Natural killer cell (primary cell): ENCODE results near the gene FOXD3. TPM values are rescaled to one million over a fixed set of nuclear protein-coding genes. Genes with fewer than 3 reads are reported as not detected.

Source experiments
- ATAC-seq, 3 donors: fragments of 150-1000 bp in 2 of 3; fragments of 200-7000 bp in 1 of 3; cut with Tn5 transposase; 1 replicate in 1 of 3; 2 replicates in 2 of 3; pipeline ENCODE4 v1.10.0; 2021; ENCODE audit warnings: mild to moderate bottlenecking in 2 of 3, moderate library complexity in 2 of 3
- DNase-seq, 2 donors: peaks; one replicate each; pipeline versions ENCODE4 v3.0.0 to v3.0.0-alpha.2; 2013 to 2021; ENCODE audit warnings: mixed read lengths in 1 of 2
- H3K27ac ChIP-seq: one replicate; pipeline ENCODE4 v1.5.1; 2013; ENCODE audit warnings: mild to moderate bottlenecking, low read length
- H3K27me3 ChIP-seq: one replicate; pipeline ENCODE4 v1.6.1; 2013; ENCODE audit warnings: low read length; ENCODE audit not compliant: control insufficient read depth, insufficient read depth
- H3K36me3 ChIP-seq: one replicate; pipeline ENCODE4 v1.6.1; 2013; ENCODE audit warnings: low read length; ENCODE audit not compliant: control insufficient read depth, insufficient read depth
- H3K4me1 ChIP-seq: one replicate; pipeline ENCODE4 v1.6.1; 2013; ENCODE audit warnings: low read length; ENCODE audit not compliant: control insufficient read depth, insufficient read depth
- H3K4me3 ChIP-seq: one replicate; pipeline ENCODE4 v1.5.1; 2013; ENCODE audit warnings: low read length
- H3K9me3 ChIP-seq: one replicate; pipeline ENCODE4 v1.6.1; 2013; ENCODE audit warnings: low read length; ENCODE audit not compliant: control insufficient read depth, insufficient read depth
- H3K27ac Mint-ChIP-seq, 2 donors: one replicate each; pipeline ENCODE4 v1.8.0; 2022; ENCODE audit warnings: mild to moderate bottlenecking in 2 of 2, mixed read lengths in 2 of 2, moderate library complexity in 1 of 2
- H3K27me3 Mint-ChIP-seq, 2 donors: one replicate each; pipeline ENCODE4 v1.8.0; 2022; ENCODE audit warnings: low read depth in 2 of 2, mixed read lengths in 2 of 2
- H3K36me3 Mint-ChIP-seq: one replicate; pipeline ENCODE4 v1.8.0; 2022; ENCODE audit warnings: mixed read lengths
- H3K4me1 Mint-ChIP-seq, 2 donors: one replicate each; pipeline ENCODE4 v1.8.0; 2022; ENCODE audit warnings: mixed read lengths in 2 of 2
- H3K4me3 Mint-ChIP-seq: one replicate; pipeline ENCODE4 v1.8.0; 2022; ENCODE audit warnings: mild to moderate bottlenecking, moderate library complexity, mixed read lengths
- H3K9me3 Mint-ChIP-seq, 2 donors: one replicate each; pipeline ENCODE4 v1.8.0; 2022; ENCODE audit warnings: mixed read lengths in 2 of 2
- WGBS: methylation state at CpG from one replicate; pipeline ENCODE4 v1.1.7; 2013; ENCODE audit warnings: missing lambda C conversion rate; ENCODE audit not compliant: insufficient coverage; 5-methylcytosine and 5-hydroxymethylcytosine counted together
- intact Hi-C: fragments of 100-400 bp; cut with micrococcal nuclease; formaldehyde crosslinking; loops from one replicate; pipeline ENCODE4 v1.14.2; 2022
- total RNA-seq, 4 donors: library from RNA; stranded (reverse); fragments of 120-200 nt in 1 of 4; gene quantifications; one replicate each; pipeline versions ENCODE4 v1.2.3 to v1.2.4, GENCODE V29; 2013 to 2022
- TF ChIP-seq, protein P1 (sequence below): fragments of 200-600 bp; IDR thresholded peaks from one replicate; pipeline ENCODE4 v1.8.0; 2022; ENCODE audit warnings: antibody characterized with exemption

Gene FOXD3
- total RNA-seq, 3 donors from 2014 or later (not counting 1 experiment from before 2014, with no cell fraction given), result not detected

DNA sequence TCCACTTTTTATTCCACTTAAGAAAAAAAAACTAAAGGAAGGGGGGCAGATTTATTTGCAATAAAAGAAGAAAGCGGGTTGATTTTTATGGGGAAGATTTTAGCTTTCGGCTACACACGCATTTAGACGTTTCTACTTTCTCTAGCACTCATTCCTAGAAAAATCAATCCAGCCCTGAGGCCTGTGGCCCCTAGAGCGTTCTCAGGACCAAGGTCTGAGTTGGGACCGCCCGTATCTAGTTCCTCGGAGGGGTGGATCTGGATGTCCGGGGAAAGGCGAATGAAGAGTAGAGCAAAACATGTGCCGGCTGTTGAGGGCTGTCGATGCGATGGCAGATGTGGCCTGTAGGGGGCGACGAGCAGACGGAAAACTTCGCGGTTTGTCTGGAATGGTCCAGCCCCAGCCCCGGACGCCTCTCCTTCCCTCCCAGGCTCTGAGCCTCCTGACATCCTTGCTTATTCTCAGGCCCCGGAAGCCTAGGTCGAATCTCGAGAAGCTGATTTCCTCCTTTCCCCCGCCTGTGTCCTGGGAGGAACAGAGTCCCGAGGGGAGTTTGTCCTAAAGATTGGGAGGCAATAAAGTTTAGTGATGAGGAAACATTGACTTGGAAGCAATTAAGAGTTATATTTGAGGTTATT, 5.2 kb downstream of the FOXD3 start:
- peak overlapping the region; percentile 21 for H3K4me3 Mint-ChIP-seq
- H3K36me3 Mint-ChIP-seq, result peaks cover 14% of the 10 kb centered on the region
- Histone ChIP-seq H3K4me3 (no peak overlapping the region), H3K27ac (no peak overlapping the region), H3K9me3 (peaks cover 27% of the 10 kb centered on the region), H3K4me1 (peaks cover 28% of the 10 kb centered on the region), H3K27me3 (peaks cover 84% of the 10 kb centered on the region), H3K36me3 (no peaks in the 10 kb centered on the region)
- H3K27me3 Mint-ChIP-seq, result peaks cover 66 to 75% of the 10 kb centered on the region in 2 donors
- H3K9me3 Mint-ChIP-seq, result peaks cover 0 to 3% of the 10 kb centered on the region in 2 donors
- WGBS, result 2% methylated on average over 21 of the region's 25 CpGs
- peaks cover 18 to 26% of the 10 kb centered on the region in 2 donors for H3K4me1 Mint-ChIP-seq
- H3K27ac Mint-ChIP-seq, result peak overlapping the region in 1 of 2 donors; percentile 0
- DNase-seq (peak in 1 of 2 donors; percentile 63), ATAC-seq (peak in 1 of 3 donors; percentile 33)
- intact Hi-C loops, result no loop called here
- TF ChIP-seq, protein P1, sequence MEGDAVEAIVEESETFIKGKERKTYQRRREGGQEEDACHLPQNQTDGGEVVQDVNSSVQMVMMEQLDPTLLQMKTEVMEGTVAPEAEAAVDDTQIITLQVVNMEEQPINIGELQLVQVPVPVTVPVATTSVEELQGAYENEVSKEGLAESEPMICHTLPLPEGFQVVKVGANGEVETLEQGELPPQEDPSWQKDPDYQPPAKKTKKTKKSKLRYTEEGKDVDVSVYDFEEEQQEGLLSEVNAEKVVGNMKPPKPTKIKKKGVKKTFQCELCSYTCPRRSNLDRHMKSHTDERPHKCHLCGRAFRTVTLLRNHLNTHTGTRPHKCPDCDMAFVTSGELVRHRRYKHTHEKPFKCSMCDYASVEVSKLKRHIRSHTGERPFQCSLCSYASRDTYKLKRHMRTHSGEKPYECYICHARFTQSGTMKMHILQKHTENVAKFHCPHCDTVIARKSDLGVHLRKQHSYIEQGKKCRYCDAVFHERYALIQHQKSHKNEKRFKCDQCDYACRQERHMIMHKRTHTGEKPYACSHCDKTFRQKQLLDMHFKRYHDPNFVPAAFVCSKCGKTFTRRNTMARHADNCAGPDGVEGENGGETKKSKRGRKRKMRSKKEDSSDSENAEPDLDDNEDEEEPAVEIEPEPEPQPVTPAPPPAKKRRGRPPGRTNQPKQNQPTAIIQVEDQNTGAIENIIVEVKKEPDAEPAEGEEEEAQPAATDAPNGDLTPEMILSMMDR, result peak; percentile 28

DNA sequence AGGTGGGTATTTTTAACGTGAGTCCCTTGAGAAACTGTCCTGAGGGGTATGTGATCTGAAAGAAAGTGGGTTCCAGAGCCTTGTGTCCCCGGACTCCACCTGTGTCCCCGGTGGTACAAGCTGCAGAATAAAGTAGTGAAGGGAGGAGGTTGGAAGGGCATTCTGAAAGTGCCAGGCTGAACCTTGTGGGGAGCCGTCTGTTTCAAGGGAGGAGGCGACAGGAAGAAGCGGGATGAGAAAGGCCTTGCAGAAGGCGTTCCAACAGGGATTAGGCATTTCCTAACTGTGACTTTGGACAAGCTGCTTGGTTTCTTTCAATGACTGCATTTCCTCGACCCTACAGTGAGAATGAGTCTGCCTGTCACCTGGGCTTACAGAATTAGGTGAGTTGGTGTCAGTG, 5.8 kb downstream of the FOXD3 start:
- H3K36me3 ChIP-seq, result no peaks in the 10 kb centered on the region
- TF ChIP-seq, protein P1, result no peak
- H3K27me3 ChIP-seq, result peaks cover 85% of the 10 kb centered on the region
- Mint-ChIP-seq H3K9me3 (peaks cover 0 to 3% of the 10 kb centered on the region in 2 donors), H3K4me3 (no peak overlapping the region), H3K27ac (no peak overlapping the region), H3K36me3 (peaks cover 14% of the 10 kb centered on the region), H3K27me3 (peaks cover 70 to 79% of the 10 kb centered on the region in 2 donors), H3K4me1 (peaks cover 18 to 26% of the 10 kb centered on the region in 2 donors)
- DNase-seq (no peak), ATAC-seq (no peak)
- 52% methylated on average over 8 of the region's 8 CpGs for WGBS
- intact Hi-C loops, result no loop called here
- H3K4me1 ChIP-seq, result peaks cover 24% of the 10 kb centered on the region
- no peak overlapping the region for H3K4me3 ChIP-seq
- H3K27ac ChIP-seq, result no peak overlapping the region
- peaks cover 27% of the 10 kb centered on the region for H3K9me3 ChIP-seq

DNA sequence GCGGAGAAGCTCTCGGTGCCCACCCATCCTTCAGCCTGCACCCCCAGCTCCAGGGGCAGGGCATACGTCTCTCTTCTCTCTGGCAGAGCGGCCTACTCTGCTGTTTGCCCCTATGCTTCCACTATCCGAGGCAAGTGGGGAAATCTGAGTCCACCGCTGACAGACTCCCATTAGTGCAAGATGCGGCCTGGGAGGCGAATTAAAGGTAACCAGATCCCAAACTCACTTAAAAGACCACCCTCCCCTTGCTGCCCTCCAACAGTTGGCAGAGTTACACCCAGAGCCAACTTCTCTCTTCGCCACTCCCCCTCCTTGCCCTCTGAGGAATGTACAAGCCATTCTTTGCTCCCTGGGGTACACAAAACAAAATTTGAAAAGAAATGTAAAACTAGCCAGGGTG, 6.4 kb downstream of the FOXD3 start:
- no peaks in the 10 kb centered on the region for H3K36me3 ChIP-seq
- H3K9me3 ChIP-seq, result peaks cover 27% of the 10 kb centered on the region
- H3K27ac ChIP-seq, result no peak overlapping the region
- ATAC-seq, result no peak
- no peak overlapping the region for H3K27ac Mint-ChIP-seq
- no peak overlapping the region for H3K4me3 ChIP-seq
- H3K36me3 Mint-ChIP-seq, result peaks cover 14% of the 10 kb centered on the region
- H3K9me3 Mint-ChIP-seq, result peaks cover 0 to 3% of the 10 kb centered on the region in 2 donors
- no peak for DNase-seq
- H3K4me3 Mint-ChIP-seq, result no peak overlapping the region
- TF ChIP-seq, protein P1, result no peak
- H3K27me3 ChIP-seq, result peaks cover 85% of the 10 kb centered on the region
- intact Hi-C loops, result no loop called here
- H3K27me3 Mint-ChIP-seq, result peaks cover 71 to 85% of the 10 kb centered on the region in 2 donors
- 68% methylated on average over 9 of the region's 9 CpGs for WGBS
- peaks cover 18 to 26% of the 10 kb centered on the region in 2 donors for H3K4me1 Mint-ChIP-seq
- H3K4me1 ChIP-seq, result peaks cover 20% of the 10 kb centered on the region
